NT2/D1 (cell line): ENCODE results near the gene NTN4.

Experiments
- YY1 ChIP-seq: IDR thresholded peaks from 2 replicates; pipeline ENCODE4 v1.6.1; 2011; ENCODE audit not compliant: insufficient read length, insufficient read depth
- ZNF274 ChIP-seq: IDR thresholded peaks from 2 replicates; pipeline ENCODE4 v1.6.1; 2011; ENCODE audit warnings: mild to moderate bottlenecking, low read depth, low read length

- TF ChIP-seq ZNF274 (no peak), YY1 (no peak)
These were observed 30.2 kb downstream of the NTN4 start for GRCh38 chr12:95760371-95760770.
